HepG2 (cell line): ENCODE data around the gene COPZ1. TPM values are rescaled to one million over a fixed set of nuclear protein-coding genes. Genes with fewer than 3 reads are reported as not detected.

Source experiments
- ARID2 ChIP-seq: sonication (generic); formaldehyde crosslinking; IDR thresholded peaks from 2 replicates; pipeline ENCODE4 v1.8.1; 2022; ENCODE audit warnings: mild to moderate bottlenecking, missing genetic modification reagents, borderline replicate concordance
- ASH2L ChIP-seq: fragments of 300-600, 200-600 bp; sonication (generic); IDR thresholded peaks from 2 replicates; pipeline ENCODE4 v1.7.0; 2017; ENCODE audit warnings: low read depth, mild to moderate bottlenecking, moderate library complexity, mixed read lengths, low read length; ENCODE audit not compliant: insufficient read length
- DNMT1 ChIP-seq: sonication (generic); formaldehyde crosslinking; IDR thresholded peaks from 2 replicates; pipeline ENCODE4 v1.5.1; 2020; ENCODE audit warnings: mild to moderate bottlenecking, missing genetic modification reagents
- EEA1 ChIP-seq: sonication (generic); formaldehyde crosslinking; IDR thresholded peaks from 2 replicates; pipeline ENCODE4 v1.5.1; 2020; ENCODE audit warnings: mild to moderate bottlenecking, missing genetic modification reagents, borderline replicate concordance
- GABPB1 ChIP-seq: IDR thresholded peaks from 2 replicates; pipeline ENCODE4 v1.6.1; 2016; ENCODE audit warnings: mild to moderate bottlenecking, missing genetic modification reagents, moderate library complexity, missing compliant biosample characterization
- GPN1 ChIP-seq: sonication (generic); formaldehyde crosslinking; IDR thresholded peaks from 2 replicates; pipeline ENCODE4 v1.5.1; 2020; ENCODE audit warnings: missing genetic modification reagents, borderline replicate concordance
- HMGA1 ChIP-seq: sonication (generic); formaldehyde crosslinking; conservative IDR thresholded peaks from 2 replicates; pipeline ENCODE4 v1.4.0; 2020; ENCODE audit warnings: missing genetic modification reagents
- JARID2 ChIP-seq: sonication (generic); formaldehyde crosslinking; IDR thresholded peaks from 2 replicates; pipeline ENCODE4 v1.8.1; 2023; ENCODE audit warnings: missing genetic modification reagents, inconsistent platforms; ENCODE audit not compliant: insufficient replicate concordance
- NFYB ChIP-seq: sonication (generic); formaldehyde crosslinking; IDR thresholded peaks from 2 replicates; pipeline ENCODE4 v1.4.0; 2020; ENCODE audit warnings: missing genetic modification reagents
- RARA ChIP-seq: IDR thresholded peaks from 2 replicates; pipeline ENCODE4 v1.6.1; 2016; ENCODE audit warnings: missing genetic modification reagents, missing compliant biosample characterization
- TEAD3 ChIP-seq: optimal IDR thresholded peaks from 2 replicates; pipeline ENCODE3; 2016; ENCODE audit warnings: borderline replicate concordance
- TOE1 ChIP-seq: sonication (generic); formaldehyde crosslinking; IDR thresholded peaks from 2 replicates; pipeline ENCODE4 v1.4.0; 2020; ENCODE audit warnings: mild to moderate bottlenecking, missing genetic modification reagents
- ZNF296 ChIP-seq: sonication (generic); formaldehyde crosslinking; conservative IDR thresholded peaks from 2 replicates; pipeline ENCODE4 v1.5.0; 2020; ENCODE audit warnings: mild to moderate bottlenecking, missing genetic modification reagents
- ZNF329 ChIP-seq: sonication (generic); formaldehyde crosslinking; IDR thresholded peaks from 2 replicates; pipeline ENCODE4 v1.9.0; 2021; ENCODE audit warnings: low read depth, mild to moderate bottlenecking, missing genetic modification reagents
- ZNF563 ChIP-seq: sonication (generic); formaldehyde crosslinking; IDR thresholded peaks from 2 replicates; pipeline ENCODE4 v1.8.0; 2022; ENCODE audit warnings: mild to moderate bottlenecking, moderate library complexity, missing genetic modification reagents
- ZNF629 ChIP-seq: sonication (generic); formaldehyde crosslinking; conservative IDR thresholded peaks from 2 replicates; pipeline ENCODE4 v1.5.0; 2020; ENCODE audit warnings: missing genetic modification reagents
- ZNF782 ChIP-seq: sonication (generic); formaldehyde crosslinking; IDR thresholded peaks from 2 replicates; pipeline ENCODE4 v1.4.0; 2020; ENCODE audit warnings: missing genetic modification reagents, mild to moderate bottlenecking, borderline replicate concordance
- ZNF850 ChIP-seq: sonication (generic); formaldehyde crosslinking; conservative IDR thresholded peaks from 2 replicates; pipeline ENCODE4 v1.9.0; 2021; ENCODE audit warnings: mild to moderate bottlenecking, missing genetic modification reagents
- ZSCAN9 ChIP-seq: IDR thresholded peaks from 2 replicates; pipeline ENCODE4 v1.6.1; 2016; ENCODE audit warnings: borderline replicate concordance
- polyA plus RNA-seq, 8 experiments: library from polyadenylated mRNA; depleted of rRNA in 3 of 8; stranded (reverse) in 7 of 8; unstranded in 1 of 8; fragments of >200 nt; fragmentation: Illumina TruSeq in 4 of 8; extraction: Trizol in 4 of 8; gene quantifications; 2 replicates each; pipeline versions ENCODE4 v1.2.1 to v1.2.3, GENCODE V29; 2011 to 2016; ENCODE audit warnings: low read depth in 4 of 8, missing spikeins in 1 of 8, mixed read lengths in 1 of 8; ENCODE audit not compliant: insufficient read depth in 1 of 8
- total RNA-seq, 5 experiments: library from RNA; depleted of rRNA; stranded (reverse); fragments of >200 nt; fragmentation: Illumina TruSeq; extraction: Trizol; gene quantifications; 2 replicates each; pipeline ENCODE4 v1.2.3, GENCODE V29; 2016; ENCODE audit warnings: low read depth in 1 of 5
- TF ChIP-seq, protein P1 (sequence below): sonication (generic); formaldehyde crosslinking; IDR thresholded peaks from 2 replicates; pipeline ENCODE4 v1.4.0; 2020; ENCODE audit warnings: missing genetic modification reagents
- TF ChIP-seq, protein P2 (sequence below): sonication (generic); formaldehyde crosslinking; IDR thresholded peaks from 2 replicates; pipeline ENCODE4 v1.4.0; 2020; ENCODE audit warnings: missing genetic modification reagents
- TF ChIP-seq, protein P3 (sequence below): sonication (generic); formaldehyde crosslinking; IDR thresholded peaks from 2 replicates; pipeline ENCODE4 v1.5.1; 2020; ENCODE audit warnings: mild to moderate bottlenecking, missing genetic modification reagents, moderate library complexity

COPZ1 gene
- total and polyA plus RNA-seq, 2 of the 13 experiments (the other 11 are each of a cell fraction or from before 2014, with no cell fraction given), result 125 to 184 TPM

DNA sequence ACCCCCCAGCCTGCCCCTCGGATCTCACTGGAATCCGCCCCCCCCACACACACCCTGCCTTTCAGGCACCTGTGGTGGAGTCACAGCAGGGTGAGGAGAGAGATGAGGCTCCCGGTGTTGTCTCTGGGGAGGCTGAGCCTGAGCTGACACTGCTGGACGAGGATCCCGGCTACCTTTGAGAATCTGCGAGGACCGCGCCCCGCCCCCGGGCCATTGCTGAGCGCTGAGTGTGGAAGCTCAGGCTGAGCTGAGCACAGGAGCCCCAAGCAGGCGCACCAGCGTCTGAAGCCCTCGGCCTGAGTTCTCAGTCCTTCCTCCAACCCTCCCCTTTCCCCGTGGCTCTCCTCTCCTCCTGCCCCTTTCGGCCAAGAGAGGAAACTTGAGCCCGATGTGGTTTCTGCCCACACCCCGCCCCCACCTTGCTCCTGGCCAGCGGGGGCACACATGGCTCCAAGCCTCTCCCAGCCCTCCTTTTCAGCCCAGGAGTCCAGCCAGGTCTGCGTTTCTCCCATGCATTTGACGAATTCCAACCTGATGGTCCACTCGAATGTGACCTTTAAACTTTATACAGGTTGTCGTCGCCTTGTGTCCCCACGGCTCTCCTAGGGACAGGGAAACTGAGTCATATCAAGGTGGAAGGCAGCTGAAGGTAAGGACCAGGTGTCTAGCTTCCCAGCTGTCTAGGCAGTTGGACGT lies 24.1 kb upstream of the COPZ1 start, which contains the start of gene NFE2 (continued):
- TF ChIP-seq ZNF329 (CRISPR knock-in tag), result no peak
- no peak for TF ChIP-seq NFYB
- no peak for TF ChIP-seq ZNF296 (CRISPR knock-in tag)
- peak; percentile 85 for TF ChIP-seq ARID2 (CRISPR knock-in tag)
- TF ChIP-seq ZNF563 (CRISPR knock-in tag), result no peak
- no peak for TF ChIP-seq ZNF629 (CRISPR knock-in tag)
- TF ChIP-seq HMGA1 (CRISPR knock-in tag), result no peak
- TF ChIP-seq ZNF782 (CRISPR knock-in tag), result no peak
- TF ChIP-seq, protein P1, sequence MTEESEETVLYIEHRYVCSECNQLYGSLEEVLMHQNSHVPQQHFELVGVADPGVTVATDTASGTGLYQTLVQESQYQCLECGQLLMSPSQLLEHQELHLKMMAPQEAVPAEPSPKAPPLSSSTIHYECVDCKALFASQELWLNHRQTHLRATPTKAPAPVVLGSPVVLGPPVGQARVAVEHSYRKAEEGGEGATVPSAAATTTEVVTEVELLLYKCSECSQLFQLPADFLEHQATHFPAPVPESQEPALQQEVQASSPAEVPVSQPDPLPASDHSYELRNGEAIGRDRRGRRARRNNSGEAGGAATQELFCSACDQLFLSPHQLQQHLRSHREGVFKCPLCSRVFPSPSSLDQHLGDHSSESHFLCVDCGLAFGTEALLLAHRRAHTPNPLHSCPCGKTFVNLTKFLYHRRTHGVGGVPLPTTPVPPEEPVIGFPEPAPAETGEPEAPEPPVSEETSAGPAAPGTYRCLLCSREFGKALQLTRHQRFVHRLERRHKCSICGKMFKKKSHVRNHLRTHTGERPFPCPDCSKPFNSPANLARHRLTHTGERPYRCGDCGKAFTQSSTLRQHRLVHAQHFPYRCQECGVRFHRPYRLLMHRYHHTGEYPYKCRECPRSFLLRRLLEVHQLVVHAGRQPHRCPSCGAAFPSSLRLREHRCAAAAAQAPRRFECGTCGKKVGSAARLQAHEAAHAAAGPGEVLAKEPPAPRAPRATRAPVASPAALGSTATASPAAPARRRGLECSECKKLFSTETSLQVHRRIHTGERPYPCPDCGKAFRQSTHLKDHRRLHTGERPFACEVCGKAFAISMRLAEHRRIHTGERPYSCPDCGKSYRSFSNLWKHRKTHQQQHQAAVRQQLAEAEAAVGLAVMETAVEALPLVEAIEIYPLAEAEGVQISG (CRISPR knock-in tag), result 0 out of 2 replicates have a peak, but pooled peaks have one; percentile 17
- no peak for TF ChIP-seq GPN1 (CRISPR knock-in tag)
- TF ChIP-seq TEAD3 (CRISPR knock-in tag), result no peak
- no peak for TF ChIP-seq TOE1 (CRISPR knock-in tag)
- TF ChIP-seq RARA (CRISPR knock-in tag), result peak; percentile 6
- TF ChIP-seq, protein P2, sequence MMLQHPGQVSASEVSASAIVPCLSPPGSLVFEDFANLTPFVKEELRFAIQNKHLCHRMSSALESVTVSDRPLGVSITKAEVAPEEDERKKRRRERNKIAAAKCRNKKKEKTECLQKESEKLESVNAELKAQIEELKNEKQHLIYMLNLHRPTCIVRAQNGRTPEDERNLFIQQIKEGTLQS (CRISPR knock-in tag), result no peak
- TF ChIP-seq ZNF850 (CRISPR knock-in tag), result 0 out of 2 replicates have a peak, but pooled peaks have one; percentile 53
- TF ChIP-seq JARID2 (CRISPR knock-in tag), result no peak
- no peak for TF ChIP-seq EEA1 (CRISPR knock-in tag)
- peak; percentile 18; the same call in 1 of the 2 replicates for TF ChIP-seq ZSCAN9 (CRISPR knock-in tag)
- no peak for TF ChIP-seq DNMT1
- peak; percentile 20; the same call in 1 of the 2 replicates for TF ChIP-seq GABPB1 (CRISPR knock-in tag)
- TF ChIP-seq, protein P3, sequence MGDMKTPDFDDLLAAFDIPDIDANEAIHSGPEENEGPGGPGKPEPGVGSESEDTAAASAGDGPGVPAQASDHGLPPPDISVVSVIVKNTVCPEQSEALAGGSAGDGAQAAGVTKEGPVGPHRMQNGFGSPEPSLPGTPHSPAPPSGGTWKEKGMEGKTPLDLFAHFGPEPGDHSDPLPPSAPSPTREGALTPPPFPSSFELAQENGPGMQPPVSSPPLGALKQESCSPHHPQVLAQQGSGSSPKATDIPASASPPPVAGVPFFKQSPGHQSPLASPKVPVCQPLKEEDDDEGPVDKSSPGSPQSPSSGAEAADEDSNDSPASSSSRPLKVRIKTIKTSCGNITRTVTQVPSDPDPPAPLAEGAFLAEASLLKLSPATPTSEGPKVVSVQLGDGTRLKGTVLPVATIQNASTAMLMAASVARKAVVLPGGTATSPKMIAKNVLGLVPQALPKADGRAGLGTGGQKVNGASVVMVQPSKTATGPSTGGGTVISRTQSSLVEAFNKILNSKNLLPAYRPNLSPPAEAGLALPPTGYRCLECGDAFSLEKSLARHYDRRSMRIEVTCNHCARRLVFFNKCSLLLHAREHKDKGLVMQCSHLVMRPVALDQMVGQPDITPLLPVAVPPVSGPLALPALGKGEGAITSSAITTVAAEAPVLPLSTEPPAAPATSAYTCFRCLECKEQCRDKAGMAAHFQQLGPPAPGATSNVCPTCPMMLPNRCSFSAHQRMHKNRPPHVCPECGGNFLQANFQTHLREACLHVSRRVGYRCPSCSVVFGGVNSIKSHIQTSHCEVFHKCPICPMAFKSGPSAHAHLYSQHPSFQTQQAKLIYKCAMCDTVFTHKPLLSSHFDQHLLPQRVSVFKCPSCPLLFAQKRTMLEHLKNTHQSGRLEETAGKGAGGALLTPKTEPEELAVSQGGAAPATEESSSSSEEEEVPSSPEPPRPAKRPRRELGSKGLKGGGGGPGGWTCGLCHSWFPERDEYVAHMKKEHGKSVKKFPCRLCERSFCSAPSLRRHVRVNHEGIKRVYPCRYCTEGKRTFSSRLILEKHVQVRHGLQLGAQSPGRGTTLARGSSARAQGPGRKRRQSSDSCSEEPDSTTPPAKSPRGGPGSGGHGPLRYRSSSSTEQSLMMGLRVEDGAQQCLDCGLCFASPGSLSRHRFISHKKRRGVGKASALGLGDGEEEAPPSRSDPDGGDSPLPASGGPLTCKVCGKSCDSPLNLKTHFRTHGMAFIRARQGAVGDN, result peak; percentile 90
- TF ChIP-seq ASH2L, result peak; percentile 59
